MCF 10A (cell line): ENCODE data around the gene RPL36. TPM values are rescaled to one million over a fixed set of nuclear protein-coding genes. Genes with fewer than 3 reads are reported as not detected.

ENCODE experiments used
- BruUV-seq: library from RNA; stranded (reverse); fragments of 400-500 nt; replicated peaks from 2 replicates; lab custom pipeline; 2021; lab: Mats Ljungman, UMichigan
- CTCF ChIA-PET: fragments of 300-600 bp; sonication (Branson Sonifier 250); formaldehyde crosslinking; extraction: SDS; loops from one replicate; lab custom pipeline; 2021; ENCODE audit warnings: antibody characterized with exemption, inconsistent platforms; lab: Yijun Ruan, JAX
- POLR2A ChIA-PET: fragments of 300-600, 350-650 bp; sonication (Branson Sonifier 250); formaldehyde crosslinking; extraction: SDS; loops from one replicate; lab custom pipeline; 2020; ENCODE audit warnings: antibody characterized with exemption, inconsistent platforms; lab: Yijun Ruan, JAX
- DNase-seq: peaks from one replicate; pipeline ENCODE4 v3.0.0-alpha.2; 2018; ENCODE audit not compliant: unreplicated experiment
- H3K27ac Mint-ChIP-seq: one replicate; pipeline ENCODE4 v1.8.0; 2022; ENCODE audit warnings: mild to moderate bottlenecking, low read depth, mixed read lengths; ENCODE audit not compliant: unreplicated experiment
- H3K27me3 Mint-ChIP-seq: one replicate; pipeline ENCODE4 v1.8.0; 2022; ENCODE audit warnings: mixed read lengths; ENCODE audit not compliant: insufficient read depth, unreplicated experiment
- H3K36me3 Mint-ChIP-seq: one replicate; pipeline ENCODE4 v1.8.0; 2022; ENCODE audit warnings: mild to moderate bottlenecking, moderate library complexity, mixed read lengths; ENCODE audit not compliant: insufficient read depth, unreplicated experiment
- H3K4me1 Mint-ChIP-seq: one replicate; pipeline ENCODE4 v1.8.0; 2022; ENCODE audit warnings: mixed read lengths; ENCODE audit not compliant: insufficient read depth, unreplicated experiment
- H3K4me3 Mint-ChIP-seq: one replicate; pipeline ENCODE4 v1.8.0; 2022; ENCODE audit warnings: mild to moderate bottlenecking, moderate library complexity, mixed read lengths; ENCODE audit not compliant: unreplicated experiment
- H3K9me3 Mint-ChIP-seq: one replicate; pipeline ENCODE4 v1.8.0; 2022; ENCODE audit warnings: mixed read lengths; ENCODE audit not compliant: unreplicated experiment
- CTCF ChIP-seq: fragments of 200-600 bp; IDR thresholded peaks from one replicate; pipeline ENCODE4 v1.8.0; 2022; ENCODE audit warnings: antibody characterized with exemption, mild to moderate bottlenecking; ENCODE audit not compliant: unreplicated experiment
- intact Hi-C: fragments of 100-400 bp; cut with micrococcal nuclease; formaldehyde crosslinking; loops from 2 replicates; pipeline ENCODE4 v1.14.1; 2022
- total RNA-seq: library from RNA; stranded (reverse); gene quantifications from 2 replicates; pipeline ENCODE4 v1.2.3, GENCODE V29; 2022

Gene RPL36
- total RNA-seq, 1 experiment from 2014 or later: 1,569 TPM

GRCh38 chr19:5678071-5678718 lies 11.9 kb upstream of the RPL36 start:
- no peaks in the 10 kb centered on the region for H3K9me3 Mint-ChIP-seq
- H3K27ac Mint-ChIP-seq: no peak overlapping the region
- intact Hi-C loops: no loop called here
- CTCF ChIA-PET: interaction anchor here (1.0 to 2.4 kb wide), 2 partner anchors 9 to 13 kb away, joined by 4 to 8 read pairs; no protein-coding TSS in a partner anchor
- H3K4me3 Mint-ChIP-seq: no peak overlapping the region
- H3K36me3 Mint-ChIP-seq: no peaks in the 10 kb centered on the region
- peaks cover 34% of the 10 kb centered on the region for H3K4me1 Mint-ChIP-seq
- no peaks in the 10 kb centered on the region for H3K27me3 Mint-ChIP-seq
- POLR2A ChIA-PET: interaction anchor here (0.5 to 2.1 kb wide), 4 partner anchors 12 to 1276 kb away, joined by 3 to 23 read pairs (median 5); partner anchors contain the start of genes CATSPERD, CHAF1A, LONP1 and RPL36
- no peak for DNase-seq
- TF ChIP-seq CTCF: no peak
- no TSS peak for BruUV-seq

- intact Hi-C loops: loop anchor here (1.0 kb wide), 1 partner anchor 11 kb away; the partner anchor contains the start of gene RPL36
- no TSS peak for BruUV-seq
- ChIA-PET POLR2A (interaction anchor here (0.6 to 2.1 kb wide), 8 partner anchors 9 to 1277 kb away, joined by 3 to 23 read pairs (median 4); partner anchors contain the start of genes CATSPERD, CHAF1A, LONP1 and RPL36), CTCF (interaction anchor here (0.7 kb wide), 1 partner anchor 25 kb away, joined by 7 read pairs; no protein-coding TSS in a partner anchor)
- H3K36me3 Mint-ChIP-seq: no peaks in the 10 kb centered on the region
- H3K4me3 Mint-ChIP-seq: peak overlapping the region; percentile 76
- peak overlapping the region; percentile 98 for H3K27ac Mint-ChIP-seq
- no peak for TF ChIP-seq CTCF
- no peak for DNase-seq
- no peaks in the 10 kb centered on the region for H3K9me3 Mint-ChIP-seq
- no peaks in the 10 kb centered on the region for H3K27me3 Mint-ChIP-seq
- peaks cover 36% of the 10 kb centered on the region for H3K4me1 Mint-ChIP-seq
Measured at GRCh38 chr19:5679289-5680083, 10.6 kb upstream of the RPL36 start.

- peak overlapping the region; percentile 76 for H3K4me3 Mint-ChIP-seq
- H3K27me3 Mint-ChIP-seq: no peaks in the 10 kb centered on the region
- no peaks in the 10 kb centered on the region for H3K36me3 Mint-ChIP-seq
- DNase-seq: peak; percentile 36
- POLR2A ChIA-PET: interaction anchor here (0.6 to 2.1 kb wide), 6 partner anchors 9 to 205 kb away, joined by 3 to 23 read pairs (median 4); partner anchors contain the start of genes RPL36, SAFB and SAFB2
- BruUV-seq: TSS peak; percentile 61
- no peaks in the 10 kb centered on the region for H3K9me3 Mint-ChIP-seq
- intact Hi-C loops: loop anchor here (1.0 kb wide), 1 partner anchor 10 kb away; the partner anchor contains the start of gene RPL36
- H3K4me1 Mint-ChIP-seq: peaks cover 31% of the 10 kb centered on the region
- no peak for TF ChIP-seq CTCF
- CTCF ChIA-PET: no interaction called here
- peak overlapping the region; percentile 98 for H3K27ac Mint-ChIP-seq
Measured at GRCh38 chr19:5680084-5680436, 10.0 kb upstream of the RPL36 start.
